ENCODE data around the gene PRR23E.

PRR23E gene

DNA sequence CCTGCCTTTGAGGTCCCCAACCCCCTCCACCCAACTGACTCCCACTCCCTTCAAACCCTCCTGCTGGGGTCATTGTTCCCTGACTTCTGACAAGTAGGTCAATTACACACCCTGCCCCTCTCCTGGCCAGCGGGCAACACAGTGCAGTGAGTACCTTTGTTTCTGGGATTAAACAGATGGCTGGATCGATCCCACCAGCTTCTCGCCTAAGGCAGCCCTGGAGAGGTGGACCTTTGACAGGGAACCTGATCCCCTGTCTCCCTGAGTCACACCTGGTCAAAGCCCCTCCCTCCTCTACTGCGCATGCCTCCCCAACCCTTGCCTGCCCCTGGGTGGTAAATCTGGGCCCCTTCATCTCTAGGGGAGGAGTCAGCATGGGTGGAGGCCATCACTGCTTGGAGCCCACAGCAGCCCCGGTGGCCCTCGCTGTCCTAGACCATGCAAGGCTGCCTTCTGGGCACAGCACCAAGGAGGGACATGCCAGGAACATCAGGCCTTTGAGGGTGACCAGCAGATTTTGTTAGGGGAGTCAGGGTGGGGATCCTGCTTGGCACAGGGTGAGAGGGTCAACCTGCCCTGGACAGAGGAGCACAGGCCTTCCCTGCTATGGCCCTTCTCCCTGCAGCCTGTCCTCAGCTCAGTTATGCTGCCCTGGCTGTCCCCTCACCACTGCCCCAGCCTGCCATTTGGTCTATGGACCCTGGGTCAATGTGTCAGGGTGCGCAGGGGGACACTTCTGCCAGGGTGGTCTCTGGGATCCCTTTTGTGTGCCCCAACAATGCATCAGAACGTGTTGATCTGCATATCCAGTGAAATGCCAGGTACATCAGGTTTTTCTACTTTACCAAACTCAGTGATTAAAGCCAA is 9.8 kb upstream of the PRR23E start:
- TF ChIP-seq ZBTB7A (IDR thresholded peaks at IDR 0.05; ENCODE audit: low read depth) (no peak), EP300 (IDR thresholded peaks at IDR 0.05; ENCODE audit: borderline replicate concordance) (no peak), TEAD4 (IDR thresholded peaks at IDR 0.05) (no peak), NFIC (IDR thresholded peaks at IDR 0.05) (no peak), FOXM1 (IDR thresholded peaks at IDR 0.05; ENCODE audit: borderline replicate concordance, low read depth) (no peak), TAF1 (IDR thresholded peaks at IDR 0.05; ENCODE audit: low read depth) (no peak), CREB1 (IDR thresholded peaks at IDR 0.05; ENCODE audit: low read depth) (no peak), YY1 (IDR thresholded peaks at IDR 0.05; ENCODE audit: low read depth) (no peak), TCF12 (IDR thresholded peaks at IDR 0.05; ENCODE audit: low read depth) (no peak)
- TF ChIP-seq, protein P1, sequence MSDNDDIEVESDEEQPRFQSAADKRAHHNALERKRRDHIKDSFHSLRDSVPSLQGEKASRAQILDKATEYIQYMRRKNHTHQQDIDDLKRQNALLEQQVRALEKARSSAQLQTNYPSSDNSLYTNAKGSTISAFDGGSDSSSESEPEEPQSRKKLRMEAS (IDR thresholded peaks at IDR 0.05), result no peak

DNA sequence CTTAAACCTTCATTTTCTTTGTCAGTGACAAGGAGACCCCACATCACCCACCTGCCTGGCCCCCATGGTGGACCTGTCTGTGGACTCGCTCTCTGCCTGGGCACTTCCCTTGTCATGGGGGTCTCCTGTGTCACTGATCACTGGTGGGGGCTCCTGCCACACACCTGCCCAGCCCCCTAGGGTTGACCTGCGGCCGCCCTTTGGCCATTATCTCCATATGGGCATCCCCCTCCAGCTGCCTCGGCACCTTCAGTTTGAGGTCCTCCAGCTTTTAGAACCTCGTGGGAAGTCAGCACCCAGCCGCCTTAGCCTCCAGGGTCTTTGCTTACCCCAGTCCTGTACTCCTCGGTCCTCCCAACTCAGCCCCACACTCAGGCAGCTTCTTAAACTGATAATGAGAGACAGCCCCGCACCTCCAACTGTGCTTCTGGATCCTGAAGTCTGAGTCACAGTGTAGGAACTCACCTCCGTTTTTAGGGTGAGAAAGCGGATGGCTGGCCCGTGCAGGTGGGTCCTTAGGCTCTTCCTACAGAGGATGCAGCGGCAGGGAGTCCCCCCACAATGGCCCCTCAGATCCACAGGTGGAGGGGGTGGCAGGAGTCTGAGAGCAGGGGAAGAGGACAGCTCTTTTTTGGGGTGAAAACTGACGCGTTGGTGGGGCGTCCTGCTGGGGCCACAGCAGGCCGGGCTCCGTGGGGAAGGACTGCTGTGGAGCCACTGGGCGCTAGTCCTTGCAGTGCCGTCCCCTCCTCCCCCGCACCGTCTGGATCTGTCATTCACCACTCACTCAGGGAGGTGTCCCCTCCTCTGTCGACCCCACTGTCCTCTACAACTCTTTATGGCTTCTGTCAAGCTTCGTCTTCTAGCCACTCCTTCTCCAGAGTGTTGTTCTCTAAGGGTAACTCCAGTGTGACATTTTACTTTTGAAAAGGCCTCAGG is 8.7 kb upstream of the PRR23E start:
- TF ChIP-seq EP300 (IDR thresholded peaks at IDR 0.05; ENCODE audit: borderline replicate concordance) (no peak), TCF12 (IDR thresholded peaks at IDR 0.05; ENCODE audit: low read depth) (no peak), YY1 (IDR thresholded peaks at IDR 0.05; ENCODE audit: low read depth) (no peak), EGR1 (IDR thresholded peaks at IDR 0.05) (no peak), CEBPB (IDR thresholded peaks at IDR 0.05) (no peak), ZBTB7A (IDR thresholded peaks at IDR 0.05; ENCODE audit: low read depth) (no peak), RAD21 (IDR thresholded peaks at IDR 0.05; ENCODE audit: low read depth) (no peak), NFIC (IDR thresholded peaks at IDR 0.05) (no peak), CREB1 (IDR thresholded peaks at IDR 0.05; ENCODE audit: low read depth) (no peak), TAF1 (IDR thresholded peaks at IDR 0.05; ENCODE audit: low read depth) (no peak), FOXM1 (IDR thresholded peaks at IDR 0.05; ENCODE audit: borderline replicate concordance, low read depth) (no peak), TEAD4 (IDR thresholded peaks at IDR 0.05) (no peak)
- TF ChIP-seq, protein P2, sequence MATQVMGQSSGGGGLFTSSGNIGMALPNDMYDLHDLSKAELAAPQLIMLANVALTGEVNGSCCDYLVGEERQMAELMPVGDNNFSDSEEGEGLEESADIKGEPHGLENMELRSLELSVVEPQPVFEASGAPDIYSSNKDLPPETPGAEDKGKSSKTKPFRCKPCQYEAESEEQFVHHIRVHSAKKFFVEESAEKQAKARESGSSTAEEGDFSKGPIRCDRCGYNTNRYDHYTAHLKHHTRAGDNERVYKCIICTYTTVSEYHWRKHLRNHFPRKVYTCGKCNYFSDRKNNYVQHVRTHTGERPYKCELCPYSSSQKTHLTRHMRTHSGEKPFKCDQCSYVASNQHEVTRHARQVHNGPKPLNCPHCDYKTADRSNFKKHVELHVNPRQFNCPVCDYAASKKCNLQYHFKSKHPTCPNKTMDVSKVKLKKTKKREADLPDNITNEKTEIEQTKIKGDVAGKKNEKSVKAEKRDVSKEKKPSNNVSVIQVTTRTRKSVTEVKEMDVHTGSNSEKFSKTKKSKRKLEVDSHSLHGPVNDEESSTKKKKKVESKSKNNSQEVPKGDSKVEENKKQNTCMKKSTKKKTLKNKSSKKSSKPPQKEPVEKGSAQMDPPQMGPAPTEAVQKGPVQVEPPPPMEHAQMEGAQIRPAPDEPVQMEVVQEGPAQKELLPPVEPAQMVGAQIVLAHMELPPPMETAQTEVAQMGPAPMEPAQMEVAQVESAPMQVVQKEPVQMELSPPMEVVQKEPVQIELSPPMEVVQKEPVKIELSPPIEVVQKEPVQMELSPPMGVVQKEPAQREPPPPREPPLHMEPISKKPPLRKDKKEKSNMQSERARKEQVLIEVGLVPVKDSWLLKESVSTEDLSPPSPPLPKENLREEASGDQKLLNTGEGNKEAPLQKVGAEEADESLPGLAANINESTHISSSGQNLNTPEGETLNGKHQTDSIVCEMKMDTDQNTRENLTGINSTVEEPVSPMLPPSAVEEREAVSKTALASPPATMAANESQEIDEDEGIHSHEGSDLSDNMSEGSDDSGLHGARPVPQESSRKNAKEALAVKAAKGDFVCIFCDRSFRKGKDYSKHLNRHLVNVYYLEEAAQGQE (IDR thresholded peaks at IDR 0.05; ENCODE audit: low read depth), result no peak
- TF ChIP-seq, protein P3, sequence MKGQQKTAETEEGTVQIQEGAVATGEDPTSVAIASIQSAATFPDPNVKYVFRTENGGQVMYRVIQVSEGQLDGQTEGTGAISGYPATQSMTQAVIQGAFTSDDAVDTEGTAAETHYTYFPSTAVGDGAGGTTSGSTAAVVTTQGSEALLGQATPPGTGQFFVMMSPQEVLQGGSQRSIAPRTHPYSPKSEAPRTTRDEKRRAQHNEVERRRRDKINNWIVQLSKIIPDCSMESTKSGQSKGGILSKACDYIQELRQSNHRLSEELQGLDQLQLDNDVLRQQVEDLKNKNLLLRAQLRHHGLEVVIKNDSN (IDR thresholded peaks at IDR 0.05), result no peak
- TF ChIP-seq, protein P1 (IDR thresholded peaks at IDR 0.05), result no peak

DNA sequence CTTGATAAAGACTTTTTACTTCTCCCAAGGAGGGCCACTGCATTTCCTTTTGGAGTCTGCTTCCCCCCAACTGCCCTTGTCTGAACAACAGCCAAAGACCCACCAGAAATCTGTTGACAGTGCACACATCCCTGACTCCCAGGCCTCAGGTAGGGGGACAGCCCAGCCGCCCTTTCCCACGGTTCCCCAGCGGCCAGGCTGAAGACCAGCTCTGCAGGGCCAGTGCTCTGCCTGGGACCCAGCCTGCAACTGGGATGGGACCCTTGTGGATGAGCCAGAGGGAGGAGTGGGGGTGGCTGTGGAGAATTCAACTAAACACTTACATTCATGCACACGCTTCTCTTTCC is 8.1 kb upstream of the PRR23E start:
- TF ChIP-seq TEAD4 (IDR thresholded peaks at IDR 0.05) (no peak), TCF12 (IDR thresholded peaks at IDR 0.05; ENCODE audit: low read depth) (no peak), YY1 (IDR thresholded peaks at IDR 0.05; ENCODE audit: low read depth) (no peak), CREB1 (IDR thresholded peaks at IDR 0.05; ENCODE audit: low read depth) (no peak)

DNA sequence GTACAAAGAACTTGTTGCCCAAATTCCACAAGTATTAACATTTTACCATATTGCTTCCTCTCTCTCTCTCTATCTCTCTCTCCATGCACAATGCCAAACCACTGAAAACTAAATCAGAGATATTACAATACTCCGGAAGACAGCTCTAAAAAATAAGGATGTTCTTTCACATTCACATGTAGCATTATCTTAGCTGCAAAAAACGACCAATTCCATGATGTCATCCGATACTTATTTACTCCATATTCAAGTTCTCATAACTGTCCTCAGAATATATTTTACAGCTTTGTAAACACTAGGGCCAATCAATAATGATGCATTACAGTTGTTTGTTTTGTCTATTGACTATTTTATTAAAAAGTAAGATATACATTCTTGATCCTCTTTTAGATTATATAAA is 7.7 kb upstream of the PRR23E start:
- TF ChIP-seq TAF1 (IDR thresholded peaks at IDR 0.05; ENCODE audit: low read depth) (no peak), RAD21 (IDR thresholded peaks at IDR 0.05; ENCODE audit: low read depth) (no peak), CREB1 (IDR thresholded peaks at IDR 0.05; ENCODE audit: low read depth) (no peak), ZBTB7A (IDR thresholded peaks at IDR 0.05; ENCODE audit: low read depth) (no peak), TCF12 (IDR thresholded peaks at IDR 0.05; ENCODE audit: low read depth) (no peak)
- TF ChIP-seq, protein P1 (IDR thresholded peaks at IDR 0.05), result no peak
- TF ChIP-seq, protein P3 (IDR thresholded peaks at IDR 0.05), result no peak

DNA sequence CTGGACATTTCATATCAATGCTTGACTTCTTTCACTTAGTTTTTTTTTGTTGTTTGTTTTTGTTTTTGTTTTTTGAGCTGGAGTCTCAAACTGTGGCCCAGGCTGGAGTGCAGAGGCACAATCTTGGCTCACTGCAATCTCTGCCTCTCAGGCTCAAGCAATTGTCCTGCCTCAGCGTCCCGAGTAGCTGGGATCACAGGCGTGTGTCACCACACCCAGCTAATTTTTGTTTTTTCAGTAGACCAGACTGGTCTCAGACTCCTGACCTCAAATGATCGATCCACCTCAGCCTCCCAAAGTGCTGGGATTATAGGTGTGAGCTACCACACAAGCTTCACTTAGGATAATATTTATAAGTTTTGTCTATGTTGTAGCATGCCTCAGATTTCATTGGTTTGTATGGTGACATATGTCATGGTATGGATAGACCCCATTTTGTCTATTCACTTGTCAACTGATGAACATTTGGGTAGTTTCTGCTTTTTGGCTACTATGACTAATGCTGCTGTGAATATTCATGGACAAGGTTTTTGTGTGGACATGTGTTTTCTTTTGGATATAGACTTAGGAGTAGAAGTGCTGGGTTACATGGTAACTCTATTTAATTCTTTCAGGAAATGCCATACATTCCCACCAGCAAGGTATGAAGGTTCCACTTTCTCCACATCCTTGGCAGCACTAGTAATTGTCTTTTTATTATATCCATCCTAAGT is 6.8 kb upstream of the PRR23E start:
- TF ChIP-seq EGR1 (IDR thresholded peaks at IDR 0.05), result no peak
- no peak for TF ChIP-seq CEBPB (IDR thresholded peaks at IDR 0.05)
- TF ChIP-seq TEAD4 (IDR thresholded peaks at IDR 0.05), result no peak
- no peak for TF ChIP-seq NFIC (IDR thresholded peaks at IDR 0.05)
- no peak for TF ChIP-seq ZBTB7A (IDR thresholded peaks at IDR 0.05; ENCODE audit: low read depth)
- TF ChIP-seq, protein P3 (IDR thresholded peaks at IDR 0.05), result no peak
- TF ChIP-seq CREB1 (IDR thresholded peaks at IDR 0.05; ENCODE audit: low read depth), result no peak
- TF ChIP-seq, protein P1 (IDR thresholded peaks at IDR 0.05), result no peak
- TF ChIP-seq TAF1 (IDR thresholded peaks at IDR 0.05; ENCODE audit: low read depth), result no peak
